Neural crest cell (in vitro differentiated cells): ENCODE data around the gene C11orf21. TPM values are rescaled to one million over a fixed set of nuclear protein-coding genes. Genes with fewer than 3 reads are reported as not detected.

Experiments used
- DNase-seq: peaks from one replicate; pipeline ENCODE4 v3.0.0; 2021; ENCODE audit warnings: low read depth, mixed read lengths, low spot score
- H3K27ac Mint-ChIP-seq: one replicate; pipeline ENCODE4 v1.8.0; 2021; ENCODE audit warnings: mild to moderate bottlenecking, mixed read lengths; ENCODE audit not compliant: unreplicated experiment
- H3K27me3 Mint-ChIP-seq: 2 replicates; pipeline ENCODE4 v1.8.0; 2021; ENCODE audit warnings: low read depth, mild to moderate bottlenecking, mixed read lengths
- H3K36me3 Mint-ChIP-seq: 2 replicates; pipeline ENCODE4 v1.8.0; 2021; ENCODE audit warnings: low read depth, mild to moderate bottlenecking, mixed read lengths
- H3K4me1 Mint-ChIP-seq: 2 replicates; pipeline ENCODE4 v1.8.0; 2021; ENCODE audit warnings: mixed read lengths
- H3K4me3 Mint-ChIP-seq: one replicate; pipeline ENCODE4 v1.8.0; 2021; ENCODE audit warnings: mild to moderate bottlenecking, mixed read lengths
- H3K9me3 Mint-ChIP-seq: 2 replicates; pipeline ENCODE4 v1.8.0; 2021; ENCODE audit warnings: mixed read lengths
- CTCF ChIP-seq: fragments of 200-600 bp; sonication (generic); conservative IDR thresholded peaks from 2 replicates; pipeline ENCODE4 v1.5.0; 2021; ENCODE audit warnings: antibody characterized with exemption, mild to moderate bottlenecking
- long read RNA-seq: library from polyadenylated mRNA; unstranded; transcript quantifications from one replicate; pipeline ENCODE4 v2.0.0, GENCODE V29; 2020
- total RNA-seq: library from RNA; stranded (reverse); gene quantifications from 2 replicates; pipeline ENCODE4 v1.2.1, GENCODE V29; 2021

C11orf21 gene
- not detected in 2 replicates for total RNA-seq
- long read RNA-seq = 0 reads

GRCh38 chr11:2301631-2302305 lies at the start of gene C11orf21, which contains the start of gene TSPAN32:
C11orf21 (minus strand) TSS chr11:2301918; CDS start chr11:2301808, 110 bp downstream.
TSPAN32 (plus strand) TSS chr11:2302013; CDS start chr11:2302150, 137 bp downstream.
- TF ChIP-seq CTCF = no peak
- no peak within 1 kb of the TSS for H3K27ac Mint-ChIP-seq
- peaks cover 3% of the 10 kb centered on the region for H3K27me3 Mint-ChIP-seq
- no peak within 1 kb of the TSS for H3K4me3 Mint-ChIP-seq
- H3K36me3 Mint-ChIP-seq = no peaks in the 10 kb centered on the region
- no peaks in the 10 kb centered on the region for H3K9me3 Mint-ChIP-seq
- peaks cover 7% of the 10 kb centered on the region for H3K4me1 Mint-ChIP-seq
- DNase-seq = no peak

GRCh38 chr11:2348986-2349385 lies 47.3 kb upstream of the C11orf21 start:
- Mint-ChIP-seq H3K4me1 (no peaks in the 10 kb centered on the region), H3K36me3 (no peaks in the 10 kb centered on the region), H3K9me3 (no peaks in the 10 kb centered on the region), H3K27ac (no peak overlapping the region), H3K4me3 (no peak overlapping the region), H3K27me3 (peaks cover 2% of the 10 kb centered on the region)
- DNase-seq = no peak
- no peak for TF ChIP-seq CTCF

- Mint-ChIP-seq H3K36me3 (no peaks in the 10 kb centered on the region), H3K9me3 (no peaks in the 10 kb centered on the region)
- DNase-seq = no peak
These were observed 45.7 kb upstream of the C11orf21 start for GRCh38 chr11:2347308-2347830.

GRCh38 chr11:2346586-2347307 lies 45.0 kb upstream of the C11orf21 start:
- Mint-ChIP-seq H3K9me3 (no peaks in the 10 kb centered on the region), H3K4me3 (no peak overlapping the region), H3K36me3 (no peaks in the 10 kb centered on the region), H3K27ac (no peak overlapping the region), H3K27me3 (peaks cover 2% of the 10 kb centered on the region), H3K4me1 (no peaks in the 10 kb centered on the region)
- TF ChIP-seq CTCF = no peak
- no peak for DNase-seq

More at GRCh38 chr11:2347308-2347830, 45.7 kb upstream of the C11orf21 start:
- Mint-ChIP-seq H3K27ac (no peak overlapping the region), H3K4me3 (no peak overlapping the region), H3K4me1 (no peaks in the 10 kb centered on the region), H3K27me3 (peaks cover 2% of the 10 kb centered on the region)
- no peak for TF ChIP-seq CTCF

- H3K27me3 Mint-ChIP-seq = peaks cover 2% of the 10 kb centered on the region
- TF ChIP-seq CTCF = no peak
- no peak for DNase-seq
- no peaks in the 10 kb centered on the region for H3K36me3 Mint-ChIP-seq
- no peak overlapping the region for H3K4me3 Mint-ChIP-seq
- no peak overlapping the region for H3K27ac Mint-ChIP-seq
- H3K4me1 Mint-ChIP-seq = no peaks in the 10 kb centered on the region
- no peaks in the 10 kb centered on the region for H3K9me3 Mint-ChIP-seq
These were observed 44.3 kb upstream of the C11orf21 start for GRCh38 chr11:2346014-2346413.
